GM12878 (cell line): ENCODE results near the gene OPCML. TPM values are rescaled to one million over a fixed set of nuclear protein-coding genes. Genes with fewer than 3 reads are reported as not detected.

Experiments
- ATAC-seq: fragments of 200-7000 bp; cut with Tn5 transposase; 3 replicates; pipeline ENCODE4 v1.9.1; 2020; ENCODE audit warnings: mild to moderate bottlenecking, moderate library complexity
- BruUV-seq: library from RNA; stranded (reverse); fragments of 400-500 nt; replicated peaks from 2 replicates; lab custom pipeline; 2021; lab: Mats Ljungman, UMichigan
- CTCF ChIA-PET: fragments of 300-600 bp; sonication (Branson Sonifier 250); formaldehyde crosslinking; extraction: SDS; loops from one replicate; lab custom pipeline; 2021; ENCODE audit warnings: inconsistent platforms; lab: Yijun Ruan, JAX
- POLR2A ChIA-PET: fragments of 350-600 bp; formaldehyde crosslinking; extraction: SDS; loops from one replicate; lab custom pipeline; 2021; ENCODE audit warnings: inconsistent platforms; lab: Charles Lee
- RAD21 ChIA-PET: fragments of 300-600 bp; sonication (Branson Sonifier 250); formaldehyde crosslinking; loops from one replicate; lab custom pipeline; 2023; ENCODE audit warnings: antibody characterized with exemption; ENCODE audit not compliant: unreplicated experiment; lab: Charles Lee
- SMC1A ChIA-PET: fragments of 300-600 bp; sonication (Branson Sonifier 250); formaldehyde crosslinking; loops from one replicate; lab custom pipeline; 2023; ENCODE audit not compliant: unreplicated experiment, uncharacterized antibody; lab: Charles Lee
- DNase-seq: peaks from one replicate; pipeline ENCODE4 v3.0.0-alpha.2; 2011; ENCODE audit warnings: low read depth, low spot score
- FAIRE-seq: peaks from 3 replicates; lab custom pipeline; 2011; peaks lifted over from hg19 to GRCh38; lab: Jason Lieb, UNC
- H2AFZ ChIP-seq: 2 replicates; pipeline ENCODE4 v1.6.0; 2011; ENCODE audit warnings: low read depth, low read length, control low read depth; ENCODE audit not compliant: control insufficient read depth
- H3K27ac ChIP-seq: 2 replicates; pipeline ENCODE4 v1.5.1; 2011; ENCODE audit warnings: control low read depth; ENCODE audit not compliant: control insufficient read depth, insufficient read depth
- H3K27me3 ChIP-seq, 2 experiments: replicated peaks in 1 of 2; 2 replicates each; pipeline versions ENCODE4 v1.6.0 to v1.6.1; 2011; ENCODE audit warnings: low read length in 1 of 2; ENCODE audit not compliant: control insufficient read depth in 2 of 2, insufficient read depth in 2 of 2
- H3K36me3 ChIP-seq, 2 experiments: 2 replicates each; pipeline ENCODE4 v1.5.1; 2011; ENCODE audit warnings: low read length in 1 of 2; ENCODE audit not compliant: control insufficient read depth in 2 of 2, insufficient read depth in 2 of 2
- H3K4me1 ChIP-seq: 2 replicates; pipeline ENCODE4 v1.6.1; 2011; ENCODE audit warnings: mild to moderate bottlenecking, low read length, moderate library complexity, mixed read lengths; ENCODE audit not compliant: control insufficient read depth, insufficient read depth
- H3K4me2 ChIP-seq: 2 replicates; pipeline ENCODE4 v1.6.0; 2011; ENCODE audit warnings: control low read depth; ENCODE audit not compliant: control insufficient read depth, insufficient read depth
- H3K4me3 ChIP-seq: fragments of 200-600 bp; sonication (generic); 2 replicates; pipeline ENCODE4 v1.5.1; 2016
- H3K79me2 ChIP-seq: 2 replicates; pipeline ENCODE4 v1.6.0; 2011; ENCODE audit warnings: low read length; ENCODE audit not compliant: control insufficient read depth, insufficient read depth
- H3K9ac ChIP-seq: 2 replicates; pipeline ENCODE4 v1.8.0; 2011; ENCODE audit warnings: low read length, control low read depth, mixed read lengths; ENCODE audit not compliant: control insufficient read depth, insufficient read depth
- H3K9me3 ChIP-seq: replicated peaks from 3 replicates; pipeline ENCODE4 v1.5.1; 2011; ENCODE audit warnings: mild to moderate bottlenecking, low read length; ENCODE audit not compliant: control insufficient read depth, insufficient read depth
- H4K20me1 ChIP-seq: 2 replicates; pipeline ENCODE4 v1.6.0; 2011; ENCODE audit not compliant: control insufficient read depth, insufficient read depth
- ATF3 ChIP-seq: IDR thresholded peaks from 2 replicates; pipeline ENCODE4 v1.6.1; 2011; ENCODE audit warnings: low read depth, mild to moderate bottlenecking, low read length, moderate library complexity, borderline replicate concordance; ENCODE audit errors: extremely low read depth
- BCLAF1 ChIP-seq: fragments of 450-650 bp; IDR thresholded peaks from 2 replicates; pipeline ENCODE4 v1.6.1; 2017; ENCODE audit warnings: antibody characterized with exemption, mild to moderate bottlenecking, moderate library complexity
- CEBPZ ChIP-seq: fragments of 150-350 bp; IDR thresholded peaks from 2 replicates; pipeline ENCODE4 v1.6.1; 2016; ENCODE audit warnings: low read depth, low read length
- CREM ChIP-seq: IDR thresholded peaks from 2 replicates; pipeline ENCODE4 v1.6.1; 2014; ENCODE audit warnings: antibody characterized with exemption, low read depth
- EZH2 ChIP-seq: IDR thresholded peaks from 2 replicates; pipeline ENCODE4 v1.6.1; 2012; ENCODE audit warnings: low read depth, mild to moderate bottlenecking, control low read depth, inconsistent platforms, low read length, borderline replicate concordance; ENCODE audit not compliant: control insufficient read depth
- HSF1 ChIP-seq: fragments of 150-350 bp; IDR thresholded peaks from 2 replicates; pipeline ENCODE4 v1.6.1; 2014; ENCODE audit warnings: mild to moderate bottlenecking, low read depth, low read length
- IKZF1 ChIP-seq: fragments of 450-650 bp; conservative IDR thresholded peaks from 2 replicates; pipeline ENCODE4 v1.6.1; 2017; ENCODE audit warnings: antibody characterized with exemption, mild to moderate bottlenecking
- JUND ChIP-seq: IDR thresholded peaks from 2 replicates; pipeline ENCODE4 v1.6.1; 2012; ENCODE audit warnings: low read depth, mild to moderate bottlenecking, low read length, improper control_type of control experiment, moderate library complexity
- KAT2A ChIP-seq: conservative IDR thresholded peaks from 2 replicates; pipeline ENCODE4 v1.6.1; 2011; ENCODE audit warnings: low read depth, low read length; ENCODE audit not compliant: control insufficient read depth
- NFIC ChIP-seq: IDR thresholded peaks from 2 replicates; pipeline ENCODE4 v1.6.1; 2012; ENCODE audit warnings: low read depth, mild to moderate bottlenecking, inconsistent platforms, low read length, moderate library complexity
- NFXL1 ChIP-seq: fragments of 450-650 bp; IDR thresholded peaks from 2 replicates; pipeline ENCODE4 v1.6.1; 2017; ENCODE audit warnings: antibody characterized with exemption, mild to moderate bottlenecking, borderline replicate concordance
- POU2F2 ChIP-seq: IDR thresholded peaks from 3 replicates; pipeline ENCODE4 v1.6.1; 2011; ENCODE audit warnings: low read depth, mild to moderate bottlenecking, low read length, borderline replicate concordance
- RAD51 ChIP-seq: fragments of 450-650 bp; IDR thresholded peaks from 2 replicates; pipeline ENCODE4 v1.6.1; 2016; ENCODE audit warnings: moderate library complexity, mild to moderate bottlenecking, inconsistent platforms
- SPI1 ChIP-seq: IDR thresholded peaks from 2 replicates; pipeline ENCODE4 v1.6.1; 2011; ENCODE audit warnings: low read depth, mild to moderate bottlenecking, low read length, moderate library complexity, borderline replicate concordance; ENCODE audit not compliant: insufficient read depth
- WGBS: methylation state at CpG from one replicate; pipeline ENCODE4 v1.1.6; 2016; ENCODE audit warnings: low lambda C conversion rate; ENCODE audit not compliant: insufficient replicate concordance, insufficient coverage; ENCODE audit errors: missing lambda C conversion rate; 5-methylcytosine and 5-hydroxymethylcytosine counted together
- in situ Hi-C: fragments of 300-500 bp; cut with MboI; formaldehyde crosslinking; loops from 9 replicates; pipeline ENCODE4 v1.14.3; 2018; ENCODE audit warnings: mixed read lengths
- intact Hi-C: fragments of 100-400 bp; cut with micrococcal nuclease; formaldehyde crosslinking; loops from one replicate; pipeline ENCODE4 v1.14.2; 2022; ENCODE audit not compliant: unreplicated experiment
- polyA plus RNA-seq, 11 experiments: library from polyadenylated mRNA; depleted of rRNA in 4 of 11; unstranded in 6 of 11; stranded (reverse) in 5 of 11; fragments of >200 nt; fragmentation: Nextera tagmentation in 4 of 11; fragmentation: Illumina TruSeq in 1 of 11; extraction: Ambion mirVana in 4 of 11; extraction: Trizol in 1 of 11; gene quantifications; 1 replicate in 1 of 11; 2 replicates in 10 of 11; pipeline versions ENCODE4 v1.2.1 to v1.2.3, GENCODE V29; 2011 to 2016; ENCODE audit warnings: inconsistent platforms in 2 of 11, missing spikeins in 2 of 11, low read depth in 1 of 11
- total RNA-seq, 4 experiments: library from RNA; depleted of rRNA in 3 of 4; stranded (reverse); fragments of >200 nt in 3 of 4; fragmentation: Illumina TruSeq in 1 of 4; extraction: Trizol in 1 of 4; gene quantifications; 2 replicates each; pipeline versions ENCODE4 v1.2.1 to v1.2.3, GENCODE V29; 2013 to 2021

OPCML gene
- total and polyA plus RNA-seq, 10 of the 15 experiments (the other 5 are each of a cell fraction or from before 2014, with no cell fraction given), result 0.84 TPM; not detected in 9

GRCh38 chr11:133553885-133554740, 21.8 kb upstream of the OPCML start:
- 45% methylated on average over 22 of the region's 22 CpGs for WGBS
- no TSS peak for BruUV-seq
- FAIRE-seq (no peak), DNase-seq (no peak), ATAC-seq (no peak)
- Histone ChIP-seq H3K79me2 (no peaks in the 10 kb centered on the region), H3K27me3 (no peaks in the 10 kb centered on the region), H3K9me3 (no peaks in the 10 kb centered on the region; the same call in 2 of the 3 replicates), H2AFZ (no peak overlapping the region), H3K4me1 (no peaks in the 10 kb centered on the region), H3K4me3 (no peak overlapping the region), H3K36me3 (no peaks in the 10 kb centered on the region), H3K9ac (no peak overlapping the region), H4K20me1 (no peaks in the 10 kb centered on the region), H3K4me2 (no peak overlapping the region), H3K27ac (no peak overlapping the region)
- in situ Hi-C loops (no loop called here), intact Hi-C loops (no loop called here)
- SMC1A ChIA-PET, result no interaction called here
- CTCF ChIA-PET, result no interaction called here
- POLR2A ChIA-PET, result no interaction called here
- RAD21 ChIA-PET, result no interaction called here
- TF ChIP-seq SPI1, result no peak
- no peak for TF ChIP-seq POU2F2
- TF ChIP-seq BCLAF1, result no peak
- TF ChIP-seq KAT2A, result no peak
- TF ChIP-seq EZH2, result no peak
- no peak for TF ChIP-seq RAD51
- no peak for TF ChIP-seq HSF1
- no peak for TF ChIP-seq CREM
- TF ChIP-seq JUND, result no peak
- TF ChIP-seq CEBPZ, result no peak
- no peak for TF ChIP-seq NFIC
- TF ChIP-seq IKZF1, result no peak
- TF ChIP-seq ATF3, result no peak
- no peak for TF ChIP-seq NFXL1
